HepG2 (cell line): ENCODE data around the gene NT5C3B. TPM values are rescaled to one million over a fixed set of nuclear protein-coding genes. Genes with fewer than 3 reads are reported as not detected.

ENCODE experiments used
- KLF9 ChIP-seq: IDR thresholded peaks from 2 replicates; pipeline ENCODE4 v1.6.1; 2016; ENCODE audit warnings: low read depth
- NCOA2 ChIP-seq: sonication (generic); formaldehyde crosslinking; IDR thresholded peaks from 2 replicates; pipeline ENCODE4 v1.8.0; 2022; ENCODE audit warnings: inconsistent platforms
- REPIN1 ChIP-seq: sonication (generic); formaldehyde crosslinking; IDR thresholded peaks from 2 replicates; pipeline ENCODE4 v1.8.0; 2022; ENCODE audit warnings: missing genetic modification reagents, low read depth, mild to moderate bottlenecking, borderline replicate concordance
- SOX5 ChIP-seq: IDR thresholded peaks from 2 replicates; pipeline ENCODE4 v1.6.1; 2016; ENCODE audit warnings: borderline replicate concordance
- ZBTB3 ChIP-seq: sonication (generic); formaldehyde crosslinking; IDR thresholded peaks from 2 replicates; pipeline ENCODE4 v1.4.0; 2020; ENCODE audit warnings: low read depth, mild to moderate bottlenecking, moderate library complexity, missing genetic modification reagents, borderline replicate concordance
- ZNF292 ChIP-seq: sonication (generic); formaldehyde crosslinking; IDR thresholded peaks from 2 replicates; pipeline ENCODE4 v1.8.1; 2022; ENCODE audit warnings: mild to moderate bottlenecking, low read depth, missing genetic modification reagents, borderline replicate concordance
- ZNF431 ChIP-seq: sonication (generic); formaldehyde crosslinking; IDR thresholded peaks from 2 replicates; pipeline ENCODE4 v1.9.0; 2022; ENCODE audit warnings: missing genetic modification reagents, low read depth, mild to moderate bottlenecking, borderline replicate concordance
- ZNF777 ChIP-seq: sonication (generic); formaldehyde crosslinking; IDR thresholded peaks from 2 replicates; pipeline ENCODE4 v1.4.0; 2020; ENCODE audit warnings: missing genetic modification reagents
- polyA plus RNA-seq, 8 experiments: library from polyadenylated mRNA; depleted of rRNA in 3 of 8; stranded (reverse) in 7 of 8; unstranded in 1 of 8; fragments of >200 nt; fragmentation: Illumina TruSeq in 4 of 8; extraction: Trizol in 4 of 8; gene quantifications; 2 replicates each; pipeline versions ENCODE4 v1.2.1 to v1.2.3, GENCODE V29; 2011 to 2016; ENCODE audit warnings: low read depth in 4 of 8, missing spikeins in 1 of 8, mixed read lengths in 1 of 8; ENCODE audit not compliant: insufficient read depth in 1 of 8
- total RNA-seq, 5 experiments: library from RNA; depleted of rRNA; stranded (reverse); fragments of >200 nt; fragmentation: Illumina TruSeq; extraction: Trizol; gene quantifications; 2 replicates each; pipeline ENCODE4 v1.2.3, GENCODE V29; 2016; ENCODE audit warnings: low read depth in 1 of 5
- TF ChIP-seq, protein P1 (sequence below), 2 experiments: IDR thresholded peaks; 2 replicates each; pipeline ENCODE4 v1.6.1; 2011 to 2012; ENCODE audit warnings: low read length in 2 of 2, borderline replicate concordance in 1 of 2, low read depth in 1 of 2, mild to moderate bottlenecking in 1 of 2, moderate library complexity in 1 of 2
- TF ChIP-seq, protein P2 (sequence below): sonication (generic); formaldehyde crosslinking; IDR thresholded peaks from 2 replicates; pipeline ENCODE4 v1.9.0; 2021; ENCODE audit warnings: missing genetic modification reagents, mild to moderate bottlenecking, borderline replicate concordance
- TF ChIP-seq, protein P3 (sequence below): sonication (generic); formaldehyde crosslinking; IDR thresholded peaks from 2 replicates; pipeline ENCODE4 v1.4.0; 2020; ENCODE audit warnings: missing genetic modification reagents
- TF ChIP-seq, protein P4 (sequence below): sonication (generic); formaldehyde crosslinking; IDR thresholded peaks from 2 replicates; pipeline ENCODE4 v1.4.0; 2020; ENCODE audit warnings: mild to moderate bottlenecking, missing genetic modification reagents
- TF ChIP-seq, protein P5 (sequence below): sonication (generic); formaldehyde crosslinking; IDR thresholded peaks from 2 replicates; pipeline ENCODE4 v1.5.0; 2020; ENCODE audit warnings: mild to moderate bottlenecking, missing genetic modification reagents
- TF ChIP-seq, protein P6 (sequence below): IDR thresholded peaks from 2 replicates; pipeline ENCODE4 v1.6.1; 2016; ENCODE audit warnings: low read depth, borderline replicate concordance

The NT5C3B gene
- total and polyA plus RNA-seq, 2 of the 13 experiments (the other 11 are each of a cell fraction or from before 2014, with no cell fraction given): 104 to 126 TPM

DNA sequence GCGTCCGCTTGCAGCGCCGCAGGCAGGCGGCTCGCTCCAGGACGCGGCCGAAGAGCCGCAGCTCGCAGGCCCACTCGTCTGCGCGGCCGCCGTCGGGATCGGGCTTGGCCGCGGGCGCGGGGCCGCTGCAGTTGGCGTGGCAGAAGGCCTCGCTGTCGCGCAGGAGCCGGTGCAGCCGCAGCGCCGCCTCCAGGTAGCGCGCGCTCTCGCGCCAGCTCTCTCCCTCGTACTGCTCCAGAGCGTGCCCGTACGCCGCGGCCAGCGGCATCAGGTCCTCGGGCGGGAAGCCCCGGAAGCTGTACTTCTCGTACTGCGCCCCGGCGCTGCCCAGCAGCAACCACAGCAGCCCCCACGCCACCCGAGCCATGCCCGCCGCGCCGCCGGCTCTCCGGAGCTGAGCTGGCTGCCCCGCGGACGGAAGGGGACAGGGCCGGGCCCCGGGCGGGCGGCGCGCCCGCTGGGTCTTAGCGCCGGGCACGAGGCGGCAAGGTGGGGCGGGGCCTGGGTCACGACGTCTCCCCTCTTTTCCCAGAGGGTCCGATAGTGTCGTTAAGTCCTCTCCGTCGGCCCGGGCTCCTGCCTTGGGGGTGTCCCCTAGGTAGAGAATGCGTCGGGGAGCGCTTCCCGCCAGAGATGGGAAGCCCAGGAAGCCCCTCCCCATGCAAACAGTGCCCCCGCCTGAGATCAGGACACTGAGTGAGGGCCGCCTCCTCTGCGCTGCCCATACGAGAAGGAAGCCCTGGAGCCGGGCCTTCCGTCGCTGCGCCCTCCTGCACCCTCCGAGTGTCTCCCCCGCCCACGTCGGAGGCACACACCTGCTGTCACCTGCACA lies 24.3 kb downstream of the NT5C3B start, which contains the start of gene P3H4 (continued):
- TF ChIP-seq, protein P1, sequence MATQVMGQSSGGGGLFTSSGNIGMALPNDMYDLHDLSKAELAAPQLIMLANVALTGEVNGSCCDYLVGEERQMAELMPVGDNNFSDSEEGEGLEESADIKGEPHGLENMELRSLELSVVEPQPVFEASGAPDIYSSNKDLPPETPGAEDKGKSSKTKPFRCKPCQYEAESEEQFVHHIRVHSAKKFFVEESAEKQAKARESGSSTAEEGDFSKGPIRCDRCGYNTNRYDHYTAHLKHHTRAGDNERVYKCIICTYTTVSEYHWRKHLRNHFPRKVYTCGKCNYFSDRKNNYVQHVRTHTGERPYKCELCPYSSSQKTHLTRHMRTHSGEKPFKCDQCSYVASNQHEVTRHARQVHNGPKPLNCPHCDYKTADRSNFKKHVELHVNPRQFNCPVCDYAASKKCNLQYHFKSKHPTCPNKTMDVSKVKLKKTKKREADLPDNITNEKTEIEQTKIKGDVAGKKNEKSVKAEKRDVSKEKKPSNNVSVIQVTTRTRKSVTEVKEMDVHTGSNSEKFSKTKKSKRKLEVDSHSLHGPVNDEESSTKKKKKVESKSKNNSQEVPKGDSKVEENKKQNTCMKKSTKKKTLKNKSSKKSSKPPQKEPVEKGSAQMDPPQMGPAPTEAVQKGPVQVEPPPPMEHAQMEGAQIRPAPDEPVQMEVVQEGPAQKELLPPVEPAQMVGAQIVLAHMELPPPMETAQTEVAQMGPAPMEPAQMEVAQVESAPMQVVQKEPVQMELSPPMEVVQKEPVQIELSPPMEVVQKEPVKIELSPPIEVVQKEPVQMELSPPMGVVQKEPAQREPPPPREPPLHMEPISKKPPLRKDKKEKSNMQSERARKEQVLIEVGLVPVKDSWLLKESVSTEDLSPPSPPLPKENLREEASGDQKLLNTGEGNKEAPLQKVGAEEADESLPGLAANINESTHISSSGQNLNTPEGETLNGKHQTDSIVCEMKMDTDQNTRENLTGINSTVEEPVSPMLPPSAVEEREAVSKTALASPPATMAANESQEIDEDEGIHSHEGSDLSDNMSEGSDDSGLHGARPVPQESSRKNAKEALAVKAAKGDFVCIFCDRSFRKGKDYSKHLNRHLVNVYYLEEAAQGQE (IDR thresholded peaks at IDR 0.05; ENCODE audit: borderline replicate concordance in 1 of 2, low read depth in 1 of 2, low read length in 2 of 2): peak in 1 of 2 experiments; percentile 26; a peak in 1 of 4 replicates
- TF ChIP-seq NCOA2 (CRISPR knock-in tag) (no peak), ZNF777 (CRISPR knock-in tag) (peak; percentile 97), ZNF431 (peak; percentile 91), SOX5 (CRISPR knock-in tag) (peak; percentile 31; the same call in 1 of the 2 replicates), REPIN1 (no peak), KLF9 (CRISPR knock-in tag) (no peak), ZNF292 (CRISPR knock-in tag) (no peak; the same call in 1 of the 2 replicates), ZBTB3 (CRISPR knock-in tag) (no peak; the same call in 1 of the 2 replicates)
- TF ChIP-seq, protein P2, sequence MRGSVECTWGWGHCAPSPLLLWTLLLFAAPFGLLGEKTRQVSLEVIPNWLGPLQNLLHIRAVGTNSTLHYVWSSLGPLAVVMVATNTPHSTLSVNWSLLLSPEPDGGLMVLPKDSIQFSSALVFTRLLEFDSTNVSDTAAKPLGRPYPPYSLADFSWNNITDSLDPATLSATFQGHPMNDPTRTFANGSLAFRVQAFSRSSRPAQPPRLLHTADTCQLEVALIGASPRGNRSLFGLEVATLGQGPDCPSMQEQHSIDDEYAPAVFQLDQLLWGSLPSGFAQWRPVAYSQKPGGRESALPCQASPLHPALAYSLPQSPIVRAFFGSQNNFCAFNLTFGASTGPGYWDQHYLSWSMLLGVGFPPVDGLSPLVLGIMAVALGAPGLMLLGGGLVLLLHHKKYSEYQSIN: no peak
- TF ChIP-seq, protein P3, sequence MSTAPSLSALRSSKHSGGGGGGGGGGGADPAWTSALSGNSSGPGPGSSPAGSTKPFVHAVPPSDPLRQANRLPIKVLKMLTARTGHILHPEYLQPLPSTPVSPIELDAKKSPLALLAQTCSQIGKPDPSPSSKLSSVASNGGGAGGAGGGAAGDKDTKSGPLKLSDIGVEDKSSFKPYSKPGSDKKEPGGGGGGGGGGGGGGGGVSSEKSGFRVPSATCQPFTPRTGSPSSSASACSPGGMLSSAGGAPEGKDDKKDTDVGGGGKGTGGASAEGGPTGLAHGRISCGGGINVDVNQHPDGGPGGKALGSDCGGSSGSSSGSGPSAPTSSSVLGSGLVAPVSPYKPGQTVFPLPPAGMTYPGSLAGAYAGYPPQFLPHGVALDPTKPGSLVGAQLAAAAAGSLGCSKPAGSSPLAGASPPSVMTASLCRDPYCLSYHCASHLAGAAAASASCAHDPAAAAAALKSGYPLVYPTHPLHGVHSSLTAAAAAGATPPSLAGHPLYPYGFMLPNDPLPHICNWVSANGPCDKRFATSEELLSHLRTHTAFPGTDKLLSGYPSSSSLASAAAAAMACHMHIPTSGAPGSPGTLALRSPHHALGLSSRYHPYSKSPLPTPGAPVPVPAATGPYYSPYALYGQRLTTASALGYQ: peak; percentile 67; the same call in 1 of the 2 replicates
- TF ChIP-seq, protein P4, sequence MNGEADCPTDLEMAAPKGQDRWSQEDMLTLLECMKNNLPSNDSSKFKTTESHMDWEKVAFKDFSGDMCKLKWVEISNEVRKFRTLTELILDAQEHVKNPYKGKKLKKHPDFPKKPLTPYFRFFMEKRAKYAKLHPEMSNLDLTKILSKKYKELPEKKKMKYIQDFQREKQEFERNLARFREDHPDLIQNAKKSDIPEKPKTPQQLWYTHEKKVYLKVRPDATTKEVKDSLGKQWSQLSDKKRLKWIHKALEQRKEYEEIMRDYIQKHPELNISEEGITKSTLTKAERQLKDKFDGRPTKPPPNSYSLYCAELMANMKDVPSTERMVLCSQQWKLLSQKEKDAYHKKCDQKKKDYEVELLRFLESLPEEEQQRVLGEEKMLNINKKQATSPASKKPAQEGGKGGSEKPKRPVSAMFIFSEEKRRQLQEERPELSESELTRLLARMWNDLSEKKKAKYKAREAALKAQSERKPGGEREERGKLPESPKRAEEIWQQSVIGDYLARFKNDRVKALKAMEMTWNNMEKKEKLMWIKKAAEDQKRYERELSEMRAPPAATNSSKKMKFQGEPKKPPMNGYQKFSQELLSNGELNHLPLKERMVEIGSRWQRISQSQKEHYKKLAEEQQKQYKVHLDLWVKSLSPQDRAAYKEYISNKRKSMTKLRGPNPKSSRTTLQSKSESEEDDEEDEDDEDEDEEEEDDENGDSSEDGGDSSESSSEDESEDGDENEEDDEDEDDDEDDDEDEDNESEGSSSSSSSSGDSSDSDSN: peak; percentile 97
- TF ChIP-seq, protein P5, sequence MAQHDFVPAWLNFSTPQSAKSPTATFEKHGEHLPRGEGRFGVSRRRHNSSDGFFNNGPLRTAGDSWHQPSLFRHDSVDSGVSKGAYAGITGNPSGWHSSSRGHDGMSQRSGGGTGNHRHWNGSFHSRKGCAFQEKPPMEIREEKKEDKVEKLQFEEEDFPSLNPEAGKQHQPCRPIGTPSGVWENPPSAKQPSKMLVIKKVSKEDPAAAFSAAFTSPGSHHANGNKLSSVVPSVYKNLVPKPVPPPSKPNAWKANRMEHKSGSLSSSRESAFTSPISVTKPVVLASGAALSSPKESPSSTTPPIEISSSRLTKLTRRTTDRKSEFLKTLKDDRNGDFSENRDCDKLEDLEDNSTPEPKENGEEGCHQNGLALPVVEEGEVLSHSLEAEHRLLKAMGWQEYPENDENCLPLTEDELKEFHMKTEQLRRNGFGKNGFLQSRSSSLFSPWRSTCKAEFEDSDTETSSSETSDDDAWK (CRISPR knock-in tag): no peak
- TF ChIP-seq, protein P6, sequence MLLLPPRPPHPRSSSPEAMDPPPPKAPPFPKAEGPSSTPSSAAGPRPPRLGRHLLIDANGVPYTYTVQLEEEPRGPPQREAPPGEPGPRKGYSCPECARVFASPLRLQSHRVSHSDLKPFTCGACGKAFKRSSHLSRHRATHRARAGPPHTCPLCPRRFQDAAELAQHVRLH (CRISPR knock-in tag): peak; percentile 78; the same call in 1 of the 2 replicates
